Measurements from ENCODE around the gene PLCB1.

DNA sequence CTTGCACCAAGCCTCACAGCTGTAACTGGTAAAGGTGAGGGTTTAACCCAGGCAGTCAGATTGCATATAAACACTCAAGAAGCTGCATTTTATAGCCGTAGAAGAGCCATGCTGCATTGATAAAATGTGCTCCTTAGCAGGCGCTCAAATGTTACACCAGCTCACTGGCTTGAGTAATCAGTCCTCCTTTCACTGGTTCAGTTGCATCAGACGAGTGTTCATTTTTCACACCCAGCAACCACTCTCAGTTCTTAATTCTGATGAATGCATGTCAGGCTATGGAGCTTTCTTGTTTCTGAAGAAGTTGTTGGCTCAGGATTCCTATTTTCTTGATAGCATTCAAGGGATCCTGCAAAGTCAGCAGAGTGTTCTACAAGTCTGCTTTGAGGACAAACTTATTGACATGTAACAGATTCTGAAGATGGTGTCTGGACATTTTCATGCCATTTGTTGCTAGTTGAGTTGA lies 198.3 kb downstream of the PLCB1 start:
- TF ChIP-seq, protein P1, sequence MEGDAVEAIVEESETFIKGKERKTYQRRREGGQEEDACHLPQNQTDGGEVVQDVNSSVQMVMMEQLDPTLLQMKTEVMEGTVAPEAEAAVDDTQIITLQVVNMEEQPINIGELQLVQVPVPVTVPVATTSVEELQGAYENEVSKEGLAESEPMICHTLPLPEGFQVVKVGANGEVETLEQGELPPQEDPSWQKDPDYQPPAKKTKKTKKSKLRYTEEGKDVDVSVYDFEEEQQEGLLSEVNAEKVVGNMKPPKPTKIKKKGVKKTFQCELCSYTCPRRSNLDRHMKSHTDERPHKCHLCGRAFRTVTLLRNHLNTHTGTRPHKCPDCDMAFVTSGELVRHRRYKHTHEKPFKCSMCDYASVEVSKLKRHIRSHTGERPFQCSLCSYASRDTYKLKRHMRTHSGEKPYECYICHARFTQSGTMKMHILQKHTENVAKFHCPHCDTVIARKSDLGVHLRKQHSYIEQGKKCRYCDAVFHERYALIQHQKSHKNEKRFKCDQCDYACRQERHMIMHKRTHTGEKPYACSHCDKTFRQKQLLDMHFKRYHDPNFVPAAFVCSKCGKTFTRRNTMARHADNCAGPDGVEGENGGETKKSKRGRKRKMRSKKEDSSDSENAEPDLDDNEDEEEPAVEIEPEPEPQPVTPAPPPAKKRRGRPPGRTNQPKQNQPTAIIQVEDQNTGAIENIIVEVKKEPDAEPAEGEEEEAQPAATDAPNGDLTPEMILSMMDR (conservative IDR thresholded peaks at IDR 0.05), result no peak
- TF ChIP-seq EZH2 (IDR thresholded peaks at IDR 0.05; ENCODE audit: low read depth), result no peak

Measured in PC-9 (cell line).